Right ventricle myocardium superior (tissue), 1 donor: ENCODE measurements around the gene KCNK17. TPM values are rescaled to one million over a fixed set of nuclear protein-coding genes. Genes with fewer than 3 reads are reported as not detected.
A peak's percentile ranks its signal among the peaks of the same experiment; 100 is the strongest.

Experiments
- ATAC-seq: fragments of 200-7000 bp; cut with Tn5 transposase; one replicate; pipeline ENCODE4 v1.9.1; 2020; ENCODE audit warnings: mild to moderate bottlenecking; ENCODE audit not compliant: poor library complexity
- DNase-seq: peaks from one replicate; pipeline ENCODE4 v3.0.0-alpha.2; 2020
- intact Hi-C: fragments of 100-400 bp; cut with DNase I; formaldehyde crosslinking; loops from one replicate; pipeline ENCODE4 v1.11.2; 2022
- total RNA-seq: library from RNA; stranded (reverse); fragmentation: NEBNext Ultra II Directional; extraction: Animal tissue kit (Norgen Biotek cat#: 25700); gene quantifications from one replicate; pipeline ENCODE4 v1.2.1, GENCODE V29; 2021
- donor health status: DM: no; HTN: yes; CAD: no; lungs with severe emphysema.

KCNK17 gene
- total RNA-seq, 1 donor from 2014 or later = not detected

DNA sequence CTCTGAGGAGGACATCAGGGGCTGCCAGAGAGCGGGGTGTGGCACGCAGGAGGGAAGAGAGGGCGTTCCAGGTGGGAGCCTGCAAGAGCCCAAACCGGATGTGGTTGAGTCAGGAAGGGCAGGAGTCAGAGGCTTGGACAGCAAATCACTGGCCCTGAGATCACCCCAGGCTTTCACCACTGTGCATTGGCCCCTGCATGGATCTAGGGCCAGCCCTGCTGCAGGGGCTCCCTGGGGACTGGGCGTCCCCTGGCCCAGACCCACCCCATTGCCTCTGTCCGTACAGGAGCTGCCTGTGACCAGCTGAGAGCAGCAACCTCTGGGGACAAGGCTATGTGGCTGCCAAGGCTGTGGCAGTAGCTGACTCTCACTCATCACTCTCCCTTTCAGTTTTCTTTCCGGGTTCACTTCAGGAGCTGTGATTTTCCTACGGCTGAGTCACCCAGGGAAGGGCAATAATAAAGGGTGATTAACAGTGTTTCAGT is 33.9 kb downstream of the KCNK17 start:
- intact Hi-C loops = no loop called here
- ATAC-seq = peak; percentile 63
- no peak for DNase-seq

DNA sequence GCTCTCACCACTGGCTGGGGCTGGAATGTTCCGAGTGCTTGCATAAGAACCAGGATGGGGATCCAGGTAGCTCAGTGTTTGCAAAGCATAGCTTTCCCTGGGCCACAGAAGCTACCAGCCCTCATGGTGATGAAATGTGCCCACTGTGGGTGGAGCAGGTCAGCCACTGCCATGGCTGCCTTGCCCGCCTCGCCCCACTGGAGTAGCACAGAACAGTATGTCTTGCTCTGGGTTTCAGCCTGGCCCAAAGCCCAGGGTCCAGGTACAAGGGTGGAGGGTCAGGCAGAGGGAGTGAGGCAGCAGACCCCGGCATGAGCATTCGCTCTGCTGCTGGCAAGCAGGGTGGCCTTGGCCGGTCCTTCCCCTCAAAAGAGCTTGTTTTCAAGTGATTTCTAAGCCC is 34.7 kb downstream of the KCNK17 start:
- ATAC-seq = no peak
- DNase-seq = no peak
- intact Hi-C loops = no loop called here

GRCh38 chr6:39276379-39276995 is 37.7 kb downstream of the KCNK17 start:
- intact Hi-C loops = no loop called here
- DNase-seq (no peak), ATAC-seq (no peak)

DNA sequence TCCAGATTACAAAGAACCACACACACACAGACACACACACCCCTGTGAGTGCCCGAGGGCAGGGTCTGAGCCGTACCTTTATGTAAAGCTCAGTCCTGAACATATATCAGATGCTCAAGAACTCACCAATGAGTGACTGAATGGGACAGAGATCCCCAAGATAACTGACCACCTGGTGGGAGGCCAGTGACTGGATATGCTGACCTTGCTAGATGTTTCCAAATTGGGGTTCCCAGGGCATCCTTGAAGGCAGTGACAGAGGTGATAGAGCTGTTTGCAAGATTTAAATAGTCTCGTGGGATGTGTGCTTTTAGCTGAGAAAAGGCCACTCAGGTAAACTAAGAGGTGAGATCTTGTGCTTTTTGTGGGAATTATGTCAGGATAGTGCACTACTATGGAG is 39.3 kb downstream of the KCNK17 start:
- ATAC-seq (no peak), DNase-seq (no peak)
- intact Hi-C loops = no loop called here

GRCh38 chr6:39274471-39274870 is 39.7 kb downstream of the KCNK17 start:
- no peak for ATAC-seq
- no peak for DNase-seq
- intact Hi-C loops = no loop called here

GRCh38 chr6:39273406-39273821 is 40.8 kb downstream of the KCNK17 start:
- ATAC-seq (no peak), DNase-seq (no peak)
- intact Hi-C loops = no loop called here

- ATAC-seq (no peak), DNase-seq (no peak)
- intact Hi-C loops = no loop called here
Measured at GRCh38 chr6:39269961-39270360, 44.3 kb downstream of the KCNK17 start.

- intact Hi-C loops = no loop called here
- DNase-seq (no peak), ATAC-seq (no peak)
Measured at GRCh38 chr6:39268721-39269120, 45.5 kb downstream of the KCNK17 start.

DNA sequence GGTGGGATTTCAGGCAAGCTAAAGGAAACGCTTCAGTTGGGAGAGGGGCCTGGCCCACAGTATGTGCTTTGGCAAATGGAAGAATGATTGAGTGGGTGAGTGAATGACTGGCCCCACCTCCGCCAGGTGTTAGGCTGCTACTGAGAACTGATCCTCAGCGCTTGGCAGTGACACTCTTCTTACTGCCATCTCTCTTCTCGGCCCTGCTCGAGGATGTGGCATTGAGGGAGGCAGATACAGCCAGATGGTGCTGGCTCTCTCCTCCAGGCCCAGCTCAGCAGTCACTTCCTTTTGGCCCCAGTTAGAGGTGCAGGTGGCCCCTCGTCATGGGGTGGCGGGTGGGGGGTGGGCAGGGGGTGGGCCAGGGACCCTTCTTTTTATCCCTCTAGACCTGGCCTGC is 46.0 kb downstream of the KCNK17 start:
- ATAC-seq (no peak), DNase-seq (no peak)
- intact Hi-C loops = no loop called here

- ATAC-seq = no peak
Measured at GRCh38 chr6:39266782-39267355, 47.4 kb downstream of the KCNK17 start.

GRCh38 chr6:39266375-39266774 is 47.8 kb downstream of the KCNK17 start:
- intact Hi-C loops = no loop called here
- DNase-seq = no peak
- ATAC-seq = no peak

More at GRCh38 chr6:39266782-39267355, 47.4 kb downstream of the KCNK17 start:
- DNase-seq = no peak
- intact Hi-C loops = no loop called here

GRCh38 chr6:39263303-39264037 is 50.7 kb downstream of the KCNK17 start:
- ATAC-seq = no peak
- no peak for DNase-seq
- intact Hi-C loops = no loop called here

DNA sequence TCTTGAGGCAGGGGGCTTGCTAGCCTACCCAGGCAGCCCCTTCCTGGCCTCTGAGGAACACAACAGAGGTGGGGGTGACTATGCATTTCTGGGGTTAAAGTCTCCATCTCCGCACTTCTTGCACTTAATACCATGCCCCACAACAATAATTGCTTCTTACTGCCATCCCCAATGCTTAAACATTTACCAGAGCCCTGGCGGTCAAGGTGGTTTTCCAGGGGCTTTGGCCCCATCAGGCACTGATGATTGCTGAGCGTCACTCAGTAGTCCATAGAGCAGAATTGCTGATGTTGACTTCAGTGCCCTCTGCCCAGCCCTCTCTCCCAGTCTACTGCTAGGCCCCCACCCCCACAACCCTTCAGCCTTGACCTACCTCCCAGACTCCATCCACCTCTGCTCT is 52.5 kb downstream of the KCNK17 start:
- ATAC-seq (no peak), DNase-seq (no peak)
- intact Hi-C loops = no loop called here

DNA sequence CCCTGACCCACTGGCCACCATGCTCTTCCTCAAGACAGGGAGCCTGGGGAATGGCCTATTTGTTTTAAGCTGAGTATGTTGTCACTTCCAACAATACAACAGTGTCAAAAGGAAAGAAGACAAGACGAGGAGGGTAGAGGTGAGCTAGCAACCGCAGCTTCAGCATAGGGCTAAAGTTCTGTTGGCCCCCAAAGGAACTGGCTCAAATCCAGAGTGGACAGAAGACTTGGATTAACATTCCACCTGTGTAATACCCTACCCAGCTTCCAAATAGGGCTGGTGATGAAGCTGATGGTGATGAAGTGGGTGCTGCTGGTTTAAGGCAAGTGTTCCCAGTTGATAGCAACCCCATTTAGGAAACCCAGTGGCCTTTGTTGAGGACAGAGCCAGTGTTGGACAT is 53.3 kb downstream of the KCNK17 start:
- intact Hi-C loops = no loop called here
- DNase-seq (no peak), ATAC-seq (no peak)

- ATAC-seq (no peak), DNase-seq (no peak)
- intact Hi-C loops = no loop called here
Measured at GRCh38 chr6:39260456-39260855, 53.8 kb downstream of the KCNK17 start.

DNA sequence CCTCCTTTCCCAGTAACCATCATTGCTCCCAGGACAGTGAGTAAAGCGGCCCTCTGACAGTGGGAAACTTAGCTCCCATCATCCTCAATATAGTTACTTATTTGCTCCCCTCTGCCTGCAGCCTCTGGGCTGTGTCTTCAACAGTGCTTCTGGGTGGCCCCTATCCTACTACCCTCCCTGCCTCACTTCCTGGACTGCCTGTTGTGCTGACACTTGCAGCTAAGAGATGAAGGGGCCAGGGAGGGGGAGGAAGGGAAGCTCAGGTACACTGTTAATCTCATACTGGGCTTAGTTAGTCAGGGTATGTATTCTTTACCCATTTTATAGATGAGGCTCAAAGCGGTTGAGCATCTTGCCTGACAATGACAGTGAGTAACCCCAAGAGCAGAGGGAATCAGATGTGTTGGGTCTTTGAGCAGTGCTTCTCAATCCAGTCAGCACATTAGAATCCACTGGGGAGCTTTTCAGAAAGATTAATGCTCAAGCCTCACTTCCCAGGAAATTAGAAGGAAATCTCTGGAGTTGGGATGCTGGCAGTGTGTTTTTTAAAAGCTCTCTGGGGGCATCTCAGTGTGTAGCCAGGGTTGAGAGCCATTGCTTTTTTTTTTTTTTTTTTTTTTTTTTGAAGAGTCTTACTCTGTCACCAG is 57.8 kb downstream of the KCNK17 start:
- intact Hi-C loops = no loop called here
- ATAC-seq (no peak), DNase-seq (no peak)

- no peak for ATAC-seq
- intact Hi-C loops = no loop called here
- no peak for DNase-seq
Measured at GRCh38 chr6:39254999-39255535, 59.2 kb downstream of the KCNK17 start.

DNA sequence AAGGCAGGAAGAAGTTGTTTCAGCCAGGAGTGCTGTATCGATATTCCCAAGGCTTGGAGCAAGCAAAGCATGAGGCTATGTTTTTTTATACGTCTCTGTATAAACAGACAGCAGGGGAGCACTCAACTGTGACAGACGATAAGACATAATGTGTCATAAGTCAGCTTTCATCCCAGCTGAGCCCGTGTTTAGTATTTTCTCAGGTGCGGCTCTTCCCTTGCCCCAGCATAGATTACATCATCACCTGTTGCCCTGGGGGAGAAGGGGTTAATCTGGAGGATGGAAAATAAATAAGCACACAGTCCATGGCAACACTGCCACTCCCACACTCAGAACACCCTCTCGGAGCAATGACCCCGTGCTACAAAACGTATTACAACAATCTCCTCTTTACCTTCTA is 62.8 kb downstream of the KCNK17 start:
- intact Hi-C loops = no loop called here
- DNase-seq (no peak), ATAC-seq (no peak)

DNA sequence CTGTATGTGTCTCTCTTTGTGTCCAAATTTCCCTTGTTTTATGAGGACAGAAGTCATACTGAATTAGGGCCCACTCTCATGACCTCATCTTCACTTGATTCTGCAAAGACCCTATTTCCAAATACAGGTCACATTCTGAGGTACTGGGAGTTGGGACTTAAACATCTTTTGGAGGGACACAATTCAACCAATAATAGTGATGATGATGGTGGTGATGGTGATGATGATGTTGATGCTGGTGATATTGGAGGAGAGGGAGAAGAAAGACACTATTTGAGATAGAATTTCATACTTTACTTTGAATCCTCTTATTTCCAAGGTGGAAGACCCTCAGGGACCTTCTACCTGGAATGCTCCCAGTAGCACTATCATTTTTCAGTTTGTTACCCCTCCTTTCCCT is 63.7 kb downstream of the KCNK17 start:
- ATAC-seq (no peak), DNase-seq (no peak)
- intact Hi-C loops = no loop called here
